NCI-H2029 treated with DMSO at 0.1 percent for 48 hours (cell line): Measurements from ENCODE around the gene SLC25A25.
"Not testable (repeated sequence)": the region's sequence is repeated elsewhere in the genome, so short reads cannot be mapped to it uniquely, and the experiment has no call there.

Source experiments
- DNase-seq: peaks from one replicate; lab custom pipeline; 2025; lab: John Stamatoyannopoulos, UW

SLC25A25 gene

GRCh38 chr9:128067645-128068385, at the start of gene SLC25A25:
Gene SLC25A25, plus strand, starts transcription at chr9:128068232. Its CDS starts 88 bp downstream, at chr9:128068320.
- DNase-seq = peak; percentile 98

- no peak for DNase-seq
Measured at GRCh38 chr9:128020692-128021091, 47.3 kb upstream of the SLC25A25 start.

- DNase-seq = no peak
Measured at GRCh38 chr9:128021098-128021497, 46.9 kb upstream of the SLC25A25 start.

- DNase-seq = no peak
Measured at GRCh38 chr9:128022886-128023285, 45.1 kb upstream of the SLC25A25 start.

GRCh38 chr9:128023671-128024070, 44.4 kb upstream of the SLC25A25 start:
- DNase-seq = not testable (repeated sequence)

GRCh38 chr9:128024761-128025308, 43.2 kb upstream of the SLC25A25 start:
- no peak for DNase-seq

- no peak for DNase-seq
Measured at GRCh38 chr9:128025736-128026135, 42.3 kb upstream of the SLC25A25 start.

- no peak for DNase-seq
Measured at GRCh38 chr9:128026255-128026772, 41.7 kb upstream of the SLC25A25 start.

GRCh38 chr9:128026773-128027541, 41.1 kb upstream of the SLC25A25 start:
- DNase-seq = no peak

GRCh38 chr9:128027705-128028104, 40.3 kb upstream of the SLC25A25 start:
- DNase-seq = no peak

- DNase-seq = no peak
Measured at GRCh38 chr9:128033609-128034008, 34.4 kb upstream of the SLC25A25 start.

- peak; percentile 95 for DNase-seq
Measured at GRCh38 chr9:128034821-128035652, 33.0 kb upstream of the SLC25A25 start.

- not testable (repeated sequence) for DNase-seq
Measured at GRCh38 chr9:128036522-128036921, 31.5 kb upstream of the SLC25A25 start.

- DNase-seq = not testable (repeated sequence)
Measured at GRCh38 chr9:128040783-128041182, 27.2 kb upstream of the SLC25A25 start.

- no peak for DNase-seq
Measured at GRCh38 chr9:128042043-128042442, 26.0 kb upstream of the SLC25A25 start.

GRCh38 chr9:128043467-128043868, 24.6 kb upstream of the SLC25A25 start:
- no peak for DNase-seq

GRCh38 chr9:128045409-128045808, 22.6 kb upstream of the SLC25A25 start:
- DNase-seq = not testable (repeated sequence)

GRCh38 chr9:128045831-128046230, 22.2 kb upstream of the SLC25A25 start:
- no peak for DNase-seq

- DNase-seq = no peak
Measured at GRCh38 chr9:128047231-128047630, 20.8 kb upstream of the SLC25A25 start.

- no peak for DNase-seq
Measured at GRCh38 chr9:128048663-128049062, 19.4 kb upstream of the SLC25A25 start.

GRCh38 chr9:128049843-128050242, 18.2 kb upstream of the SLC25A25 start:
- no peak for DNase-seq
